CD14-positive monocyte (primary cell): Measurements from ENCODE around the gene CDH13. TPM values are rescaled to one million over a fixed set of nuclear protein-coding genes. Genes with fewer than 3 reads are reported as not detected.

Experiments
- DNase-seq, 3 donors: peaks; one replicate each; pipeline ENCODE4 v3.0.0-alpha.2; 2011 to 2022
- H2AFZ ChIP-seq: 2 replicates; pipeline ENCODE4 v1.6.0; 2012; ENCODE audit warnings: mild to moderate bottlenecking, low read depth, low read length, inconsistent platforms; ENCODE audit not compliant: insufficient read depth, poor library complexity, severe bottlenecking
- H3K27ac ChIP-seq, 2 donors: 1 replicate in 1 of 2; 2 replicates in 1 of 2; pipeline ENCODE4 v1.5.1; 2012 to 2013; ENCODE audit warnings: low read length in 2 of 2, control low read depth in 1 of 2, inconsistent platforms in 1 of 2, low read depth in 1 of 2, mild to moderate bottlenecking in 1 of 2
- H3K27me3 ChIP-seq, 2 donors: one replicate each; pipeline versions ENCODE4 v1.6.0 to v1.6.1; 2011 to 2013; ENCODE audit warnings: low read length in 2 of 2; ENCODE audit not compliant: control insufficient read depth in 2 of 2, insufficient read depth in 2 of 2
- H3K36me3 ChIP-seq, 2 donors: replicated peaks in 1 of 2; 1 replicate in 1 of 2; 2 replicates in 1 of 2; pipeline versions ENCODE4 v1.5.1 to v1.6.1; 2012 to 2013; ENCODE audit warnings: low read length in 2 of 2, control low read depth in 1 of 2, inconsistent platforms in 1 of 2, mild to moderate bottlenecking in 1 of 2; ENCODE audit not compliant: insufficient read depth in 2 of 2, control insufficient read depth in 1 of 2
- H3K4me1 ChIP-seq, 2 donors: 1 replicate in 1 of 2; 2 replicates in 1 of 2; pipeline versions ENCODE4 v1.5.1 to v1.6.1; 2012 to 2013; ENCODE audit warnings: low read length in 2 of 2, control low read depth in 1 of 2, inconsistent platforms in 1 of 2, mild to moderate bottlenecking in 1 of 2, moderate library complexity in 1 of 2; ENCODE audit not compliant: insufficient read depth in 2 of 2, control insufficient read depth in 1 of 2
- H3K4me2 ChIP-seq: replicated peaks from 2 replicates; pipeline ENCODE3; 2012; ENCODE audit warnings: low read length, moderate library complexity, mild to moderate bottlenecking; ENCODE audit not compliant: poor library complexity, severe bottlenecking; ENCODE audit errors: extremely low read depth
- H3K4me3 ChIP-seq, 3 experiments: fragments of 200-600 bp in 1 of 3; sonication (generic) in 1 of 3; replicated peaks in 1 of 3; 1 replicate in 2 of 3; 2 replicates in 1 of 3; pipeline ENCODE4 v1.5.1; 2011 to 2013; ENCODE audit warnings: low read length in 3 of 3, mild to moderate bottlenecking in 3 of 3, control low read depth in 2 of 3, low read depth in 2 of 3, inconsistent platforms in 1 of 3, moderate library complexity in 1 of 3
- H3K79me2 ChIP-seq: 2 replicates; pipeline ENCODE4 v1.6.0; 2012; ENCODE audit warnings: mild to moderate bottlenecking, control low read depth, inconsistent platforms, low read length, moderate library complexity; ENCODE audit not compliant: insufficient read depth
- H3K9ac ChIP-seq: 2 replicates; pipeline ENCODE4 v1.6.0; 2017; ENCODE audit warnings: low read length, mild to moderate bottlenecking; ENCODE audit not compliant: insufficient read depth, poor library complexity, severe bottlenecking
- H3K9me3 ChIP-seq, 2 donors: replicated peaks in 1 of 2; 1 replicate in 1 of 2; 2 replicates in 1 of 2; pipeline versions ENCODE4 v1.5.1 to v1.6.1; 2012 to 2013; ENCODE audit warnings: low read length in 2 of 2, control low read depth in 1 of 2; ENCODE audit not compliant: control insufficient read depth in 1 of 2, insufficient read depth in 1 of 2
- H4K20me1 ChIP-seq: 2 replicates; pipeline ENCODE4 v1.6.0; 2012; ENCODE audit warnings: mild to moderate bottlenecking, low read length, control low read depth, moderate library complexity; ENCODE audit not compliant: insufficient read depth
- H3K27ac Mint-ChIP-seq, 7 donors: one replicate each; pipeline ENCODE4 v1.8.0; 2020; ENCODE audit warnings: mild to moderate bottlenecking in 7 of 7, mixed read lengths in 7 of 7, moderate library complexity in 6 of 7, inconsistent platforms in 2 of 7
- H3K27me3 Mint-ChIP-seq, 3 donors: one replicate each; pipeline ENCODE4 v1.8.0; 2021 to 2022; ENCODE audit warnings: low read depth in 3 of 3, mild to moderate bottlenecking in 3 of 3, mixed read lengths in 3 of 3, moderate library complexity in 3 of 3, inconsistent platforms in 1 of 3
- H3K36me3 Mint-ChIP-seq, 2 donors: one replicate each; pipeline ENCODE4 v1.8.0; 2020; ENCODE audit warnings: mixed read lengths in 2 of 2, inconsistent platforms in 1 of 2, mild to moderate bottlenecking in 1 of 2
- H3K4me1 Mint-ChIP-seq: one replicate; pipeline ENCODE4 v1.8.0; 2020; ENCODE audit warnings: mild to moderate bottlenecking, mixed read lengths
- H3K4me3 Mint-ChIP-seq, 2 donors: one replicate each; pipeline ENCODE4 v1.8.0; 2020; ENCODE audit warnings: mild to moderate bottlenecking in 2 of 2, mixed read lengths in 2 of 2, moderate library complexity in 1 of 2
- H3K9me3 Mint-ChIP-seq, 7 donors: one replicate each; pipeline ENCODE4 v1.8.0; 2020 to 2022; ENCODE audit warnings: mixed read lengths in 7 of 7, mild to moderate bottlenecking in 6 of 7, moderate library complexity in 6 of 7, inconsistent platforms in 2 of 7
- WGBS: methylation state at CpG from one replicate; pipeline ENCODE4 v1.1.5; 2013; ENCODE audit warnings: missing lambda C conversion rate; ENCODE audit not compliant: insufficient coverage; 5-methylcytosine and 5-hydroxymethylcytosine counted together
- intact Hi-C, 2 donors: fragments of 100-400 bp; cut with micrococcal nuclease; formaldehyde crosslinking; loops; one replicate each; pipeline versions ENCODE4 v1.15.0 to v1.15.1; 2023
- polyA plus RNA-seq, 3 donors: library from polyadenylated mRNA; depleted of rRNA in 1 of 3; unstranded in 2 of 3; stranded (reverse) in 1 of 3; fragments of 300-500 nt in 2 of 3; fragments of >200 nt in 1 of 3; fragmentation: Illumina TruSeq in 2 of 3; gene quantifications; 1 replicate in 2 of 3; 2 replicates in 1 of 3; pipeline ENCODE4 v1.2.3, GENCODE V29; 2012 to 2021
- TF ChIP-seq, protein P1 (sequence below): fragments of 200-600 bp; IDR thresholded peaks from one replicate; pipeline ENCODE4 v1.8.0; 2022; ENCODE audit warnings: antibody characterized with exemption, mild to moderate bottlenecking

The CDH13 gene
- polyA plus RNA-seq, 3 donors, result 0.13 to 0.19 TPM; not detected in 1

DNA sequence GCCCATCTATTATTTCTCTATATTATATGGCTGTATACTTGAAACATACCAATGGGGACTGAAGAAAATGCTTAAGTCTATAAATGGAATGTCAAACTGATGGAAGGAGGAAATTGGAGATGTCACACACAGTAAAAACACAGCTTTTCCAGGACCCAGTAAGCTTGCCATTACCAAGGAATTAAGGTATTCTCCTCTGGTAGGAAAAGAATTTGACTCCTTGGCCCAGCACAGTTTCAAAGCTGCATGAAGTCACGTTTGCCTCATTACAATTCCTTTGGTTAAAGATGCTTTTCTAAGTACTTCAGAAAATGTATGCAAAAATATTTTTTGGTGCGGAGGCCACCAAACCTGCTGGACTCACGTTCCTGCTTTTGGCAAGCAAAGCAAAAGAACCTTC is 48.5 kb downstream of the CDH13 start:
- no peaks in the 10 kb centered on the region for H3K9me3 ChIP-seq
- intact Hi-C loops, result no loop called here
- H3K27me3 Mint-ChIP-seq, result no peaks in the 10 kb centered on the region
- no peak overlapping the region for H3K9ac ChIP-seq
- H3K27ac Mint-ChIP-seq, result no peak overlapping the region
- H3K27me3 ChIP-seq, result no peaks in the 10 kb centered on the region
- no peak overlapping the region for H3K4me3 ChIP-seq
- H2AFZ ChIP-seq, result no peak overlapping the region
- 100% methylated on average over 2 of the region's 3 CpGs for WGBS
- H3K4me3 Mint-ChIP-seq, result no peak overlapping the region
- no peaks in the 10 kb centered on the region for H3K4me1 ChIP-seq
- no peak overlapping the region for H3K4me2 ChIP-seq
- H3K27ac ChIP-seq, result no peak overlapping the region
- H3K36me3 ChIP-seq, result no peaks in the 10 kb centered on the region
- no peaks in the 10 kb centered on the region for H4K20me1 ChIP-seq
- H3K36me3 Mint-ChIP-seq, result no peaks in the 10 kb centered on the region
- DNase-seq, result no peak
- no peaks in the 10 kb centered on the region for H3K79me2 ChIP-seq
- H3K4me1 Mint-ChIP-seq, result no peaks in the 10 kb centered on the region
- peaks cover 0 to under 1% (median 0%) of the 10 kb centered on the region in 7 donors for H3K9me3 Mint-ChIP-seq
- TF ChIP-seq, protein P1, sequence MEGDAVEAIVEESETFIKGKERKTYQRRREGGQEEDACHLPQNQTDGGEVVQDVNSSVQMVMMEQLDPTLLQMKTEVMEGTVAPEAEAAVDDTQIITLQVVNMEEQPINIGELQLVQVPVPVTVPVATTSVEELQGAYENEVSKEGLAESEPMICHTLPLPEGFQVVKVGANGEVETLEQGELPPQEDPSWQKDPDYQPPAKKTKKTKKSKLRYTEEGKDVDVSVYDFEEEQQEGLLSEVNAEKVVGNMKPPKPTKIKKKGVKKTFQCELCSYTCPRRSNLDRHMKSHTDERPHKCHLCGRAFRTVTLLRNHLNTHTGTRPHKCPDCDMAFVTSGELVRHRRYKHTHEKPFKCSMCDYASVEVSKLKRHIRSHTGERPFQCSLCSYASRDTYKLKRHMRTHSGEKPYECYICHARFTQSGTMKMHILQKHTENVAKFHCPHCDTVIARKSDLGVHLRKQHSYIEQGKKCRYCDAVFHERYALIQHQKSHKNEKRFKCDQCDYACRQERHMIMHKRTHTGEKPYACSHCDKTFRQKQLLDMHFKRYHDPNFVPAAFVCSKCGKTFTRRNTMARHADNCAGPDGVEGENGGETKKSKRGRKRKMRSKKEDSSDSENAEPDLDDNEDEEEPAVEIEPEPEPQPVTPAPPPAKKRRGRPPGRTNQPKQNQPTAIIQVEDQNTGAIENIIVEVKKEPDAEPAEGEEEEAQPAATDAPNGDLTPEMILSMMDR, result no peak

DNA sequence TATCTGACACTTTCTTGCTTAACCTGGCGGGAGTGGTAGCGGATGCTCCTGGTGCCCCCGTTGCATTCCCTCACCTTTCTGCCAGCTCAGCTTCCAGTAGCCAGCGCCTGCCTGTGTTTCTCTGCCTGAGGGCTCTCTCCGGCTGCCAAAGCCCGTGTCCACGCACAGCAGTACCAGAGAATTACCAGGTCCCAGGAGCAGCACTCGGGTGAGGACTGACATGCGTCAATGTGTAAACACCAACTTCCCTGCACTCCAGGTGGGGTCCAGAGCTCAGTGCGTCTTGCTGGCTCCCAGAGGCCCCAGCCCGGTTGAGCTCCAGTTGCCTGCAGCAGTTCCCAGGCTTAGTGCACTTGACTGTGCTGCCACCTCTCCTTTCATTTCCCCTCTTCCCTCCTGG is 54.8 kb downstream of the CDH13 start:
- H3K4me1 ChIP-seq, result no peaks in the 10 kb centered on the region
- no peaks in the 10 kb centered on the region for H4K20me1 ChIP-seq
- no peaks in the 10 kb centered on the region for H3K27me3 ChIP-seq
- H3K36me3 ChIP-seq, result no peaks in the 10 kb centered on the region
- H3K9me3 ChIP-seq, result no peaks in the 10 kb centered on the region
- H3K9ac ChIP-seq, result no peak overlapping the region
- TF ChIP-seq, protein P1, result no peak
- no peak overlapping the region for H3K27ac ChIP-seq
- H3K9me3 Mint-ChIP-seq, result peaks cover 0 to 3% (median 2%) of the 10 kb centered on the region in 7 donors
- intact Hi-C loops, result no loop called here
- DNase-seq, result no peak
- peak overlapping the region in 1 of 7 donors; percentile 24 for H3K27ac Mint-ChIP-seq
- no peak overlapping the region for H2AFZ ChIP-seq
- no peak overlapping the region for H3K4me3 ChIP-seq
- no peaks in the 10 kb centered on the region for H3K27me3 Mint-ChIP-seq
- H3K4me3 Mint-ChIP-seq, result no peak overlapping the region
- H3K36me3 Mint-ChIP-seq, result no peaks in the 10 kb centered on the region
- 89% methylated on average over 11 of the region's 11 CpGs for WGBS
- H3K79me2 ChIP-seq, result no peaks in the 10 kb centered on the region
- no peaks in the 10 kb centered on the region for H3K4me1 Mint-ChIP-seq
- H3K4me2 ChIP-seq, result no peak overlapping the region
